Stomach (tissue), 4 donors: ENCODE measurements around the gene ZNF57.

ENCODE experiments used
- CTCF ChIP-seq, 7 experiments: fragments of 450-650 bp in 4 of 7; fragments of 200-600 bp in 3 of 7; sonication (generic) in 3 of 7; IDR thresholded peaks; one replicate each; pipeline ENCODE4 v1.5.1; 2016 to 2019; ENCODE audit warnings: antibody characterized with exemption in 7 of 7, control low read depth in 2 of 7, mild to moderate bottlenecking in 1 of 7
- EP300 ChIP-seq: sonication (generic); formaldehyde crosslinking; IDR thresholded peaks from one replicate; pipeline ENCODE4 v1.6.1; 2017; ENCODE audit warnings: antibody characterized with exemption
- POLR2A ChIP-seq, 4 donors: fragments of 450-650 bp; IDR thresholded peaks; one replicate each; pipeline ENCODE4 v1.6.1; 2016; ENCODE audit warnings: antibody characterized with exemption in 4 of 4, control low read depth in 2 of 4, mild to moderate bottlenecking in 1 of 4, moderate library complexity in 1 of 4
- POLR2AphosphoS5 ChIP-seq, 3 donors: sonication (generic); formaldehyde crosslinking; IDR thresholded peaks; one replicate each; pipeline ENCODE4 v1.6.1; 2016; ENCODE audit warnings: antibody characterized with exemption in 3 of 3

- TF ChIP-seq CTCF (IDR thresholded peaks at IDR 0.05) (no peak), EP300 (no peak), POLR2A (IDR thresholded peaks at IDR 0.05) (no peak), POLR2AphosphoS5 (IDR thresholded peaks at IDR 0.05) (no peak)
Observed at GRCh38 chr19:2905918-2906519, 5.3 kb downstream of the ZNF57 start.
